HEK293 (cell line): Measurements from ENCODE around the gene COPA.

Experiments used
- CTCF ChIP-seq: fragments of 450-650 bp; formaldehyde crosslinking; IDR thresholded peaks from 2 replicates; pipeline ENCODE4 v1.5.1; 2016; ENCODE audit warnings: missing biosample characterization, missing genetic modification characterization
- HOXA7 ChIP-seq: sonication (generic); formaldehyde crosslinking; IDR thresholded peaks from 2 replicates; pipeline ENCODE4 v1.8.1; 2022; ENCODE audit warnings: missing genetic modification reagents, borderline replicate concordance
- MEIS1 ChIP-seq: sonication (generic); formaldehyde crosslinking; IDR thresholded peaks from 2 replicates; pipeline ENCODE4 v1.8.1; 2022; ENCODE audit warnings: missing genetic modification reagents, mild to moderate bottlenecking, borderline replicate concordance
- MYNN ChIP-seq: fragments of 450-650 bp; formaldehyde crosslinking; IDR thresholded peaks from 2 replicates; pipeline ENCODE4 v1.5.1; 2016; ENCODE audit warnings: missing biosample characterization, missing genetic modification characterization, borderline replicate concordance
- YY2 ChIP-seq: fragments of 450-650 bp; formaldehyde crosslinking; IDR thresholded peaks from 2 replicates; pipeline ENCODE4 v1.5.1; 2016; ENCODE audit warnings: missing biosample characterization, missing genetic modification characterization
- ZEB2 ChIP-seq: fragments of 450-650 bp; formaldehyde crosslinking; IDR thresholded peaks from 2 replicates; pipeline ENCODE4 v1.5.1; 2016; ENCODE audit warnings: missing biosample characterization, missing genetic modification characterization
- ZNF274 ChIP-seq, 2 experiments: fragments of 200-500 bp in 1 of 2; fragments of 450-650 bp in 1 of 2; sonication (Bioruptor generic) in 1 of 2; formaldehyde crosslinking in 1 of 2; IDR thresholded peaks; 2 replicates each; pipeline versions ENCODE4 v1.5.1 to v1.6.1; 2014 to 2016; ENCODE audit warnings: borderline replicate concordance in 1 of 2, inconsistent platforms in 1 of 2, low read length in 1 of 2, missing biosample characterization in 1 of 2, missing genetic modification characterization in 1 of 2
- ZNF530 ChIP-seq: fragments of 450-650 bp; formaldehyde crosslinking; IDR thresholded peaks from 2 replicates; pipeline ENCODE4 v1.5.1; 2016; ENCODE audit warnings: low read depth, missing biosample characterization, missing genetic modification characterization
- ZNF558 ChIP-seq: fragments of 450-650 bp; formaldehyde crosslinking; IDR thresholded peaks from 2 replicates; pipeline ENCODE4 v1.5.1; 2016; ENCODE audit warnings: missing biosample characterization, missing genetic modification characterization
- ZNF704 ChIP-seq: fragments of 450-650 bp; formaldehyde crosslinking; IDR thresholded peaks from 2 replicates; pipeline ENCODE4 v1.5.1; 2016; ENCODE audit warnings: missing biosample characterization, missing genetic modification characterization
- ZNF843 ChIP-seq: fragments of 450-650 bp; formaldehyde crosslinking; IDR thresholded peaks from 2 replicates; pipeline ENCODE4 v1.5.1; 2016; ENCODE audit warnings: missing biosample characterization, missing genetic modification characterization
- TF ChIP-seq, protein P1 (sequence below): fragments of 450-650 bp; formaldehyde crosslinking; IDR thresholded peaks from 2 replicates; pipeline ENCODE4 v1.5.1; 2017; ENCODE audit warnings: missing biosample characterization, missing genetic modification characterization
- TF ChIP-seq, protein P2 (sequence below): fragments of 450-650 bp; formaldehyde crosslinking; conservative IDR thresholded peaks from 2 replicates; pipeline ENCODE4 v1.5.1; 2016; ENCODE audit warnings: low read depth, missing biosample characterization, missing genetic modification characterization

DNA sequence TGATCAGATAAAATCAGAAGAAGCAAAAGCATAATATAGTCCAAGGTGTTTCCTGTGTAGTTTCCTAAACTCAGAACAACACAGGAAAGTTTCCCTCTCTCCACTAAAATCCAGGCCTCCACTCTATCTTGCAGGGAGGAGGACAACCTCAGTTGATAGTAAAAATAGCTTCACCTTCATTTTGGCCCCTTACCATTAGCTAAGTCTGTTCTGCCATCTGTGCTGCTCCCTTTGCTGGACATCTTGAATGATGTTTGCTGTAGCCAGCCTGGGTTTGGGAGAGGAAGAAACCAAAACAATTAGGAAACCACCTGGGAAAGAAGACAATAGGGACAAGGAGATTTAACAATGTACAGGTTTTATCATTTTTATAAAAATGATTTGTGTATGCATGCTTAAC, 99.3 kb downstream of the COPA start:
- no peak for TF ChIP-seq ZEB2 (tag by site-specific recombination)
- TF ChIP-seq CTCF (tag by site-specific recombination), result no peak
- TF ChIP-seq ZNF530 (tag by site-specific recombination), result no peak
- no peak for TF ChIP-seq MEIS1 (CRISPR knock-in tag)
- no peak for TF ChIP-seq ZNF274 (IDR thresholded peaks at IDR 0.05; ENCODE audit: low read length)
- TF ChIP-seq ZNF274 (tag by site-specific recombination; IDR thresholded peaks at IDR 0.05; ENCODE audit: borderline replicate concordance), result no peak
- no peak for TF ChIP-seq HOXA7
- TF ChIP-seq, protein P1, sequence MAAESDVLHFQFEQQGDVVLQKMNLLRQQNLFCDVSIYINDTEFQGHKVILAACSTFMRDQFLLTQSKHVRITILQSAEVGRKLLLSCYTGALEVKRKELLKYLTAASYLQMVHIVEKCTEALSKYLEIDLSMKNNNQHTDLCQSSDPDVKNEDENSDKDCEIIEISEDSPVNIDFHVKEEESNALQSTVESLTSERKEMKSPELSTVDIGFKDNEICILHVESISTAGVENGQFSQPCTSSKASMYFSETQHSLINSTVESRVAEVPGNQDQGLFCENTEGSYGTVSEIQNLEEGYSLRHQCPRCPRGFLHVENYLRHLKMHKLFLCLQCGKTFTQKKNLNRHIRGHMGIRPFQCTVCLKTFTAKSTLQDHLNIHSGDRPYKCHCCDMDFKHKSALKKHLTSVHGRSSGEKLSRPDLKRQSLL (tag by site-specific recombination), result no peak
- no peak for TF ChIP-seq ZNF558 (tag by site-specific recombination)
- TF ChIP-seq ZNF704 (tag by site-specific recombination), result no peak
- TF ChIP-seq MYNN (tag by site-specific recombination), result no peak
- TF ChIP-seq YY2 (tag by site-specific recombination), result no peak
- TF ChIP-seq ZNF843, result no peak
- TF ChIP-seq, protein P2, sequence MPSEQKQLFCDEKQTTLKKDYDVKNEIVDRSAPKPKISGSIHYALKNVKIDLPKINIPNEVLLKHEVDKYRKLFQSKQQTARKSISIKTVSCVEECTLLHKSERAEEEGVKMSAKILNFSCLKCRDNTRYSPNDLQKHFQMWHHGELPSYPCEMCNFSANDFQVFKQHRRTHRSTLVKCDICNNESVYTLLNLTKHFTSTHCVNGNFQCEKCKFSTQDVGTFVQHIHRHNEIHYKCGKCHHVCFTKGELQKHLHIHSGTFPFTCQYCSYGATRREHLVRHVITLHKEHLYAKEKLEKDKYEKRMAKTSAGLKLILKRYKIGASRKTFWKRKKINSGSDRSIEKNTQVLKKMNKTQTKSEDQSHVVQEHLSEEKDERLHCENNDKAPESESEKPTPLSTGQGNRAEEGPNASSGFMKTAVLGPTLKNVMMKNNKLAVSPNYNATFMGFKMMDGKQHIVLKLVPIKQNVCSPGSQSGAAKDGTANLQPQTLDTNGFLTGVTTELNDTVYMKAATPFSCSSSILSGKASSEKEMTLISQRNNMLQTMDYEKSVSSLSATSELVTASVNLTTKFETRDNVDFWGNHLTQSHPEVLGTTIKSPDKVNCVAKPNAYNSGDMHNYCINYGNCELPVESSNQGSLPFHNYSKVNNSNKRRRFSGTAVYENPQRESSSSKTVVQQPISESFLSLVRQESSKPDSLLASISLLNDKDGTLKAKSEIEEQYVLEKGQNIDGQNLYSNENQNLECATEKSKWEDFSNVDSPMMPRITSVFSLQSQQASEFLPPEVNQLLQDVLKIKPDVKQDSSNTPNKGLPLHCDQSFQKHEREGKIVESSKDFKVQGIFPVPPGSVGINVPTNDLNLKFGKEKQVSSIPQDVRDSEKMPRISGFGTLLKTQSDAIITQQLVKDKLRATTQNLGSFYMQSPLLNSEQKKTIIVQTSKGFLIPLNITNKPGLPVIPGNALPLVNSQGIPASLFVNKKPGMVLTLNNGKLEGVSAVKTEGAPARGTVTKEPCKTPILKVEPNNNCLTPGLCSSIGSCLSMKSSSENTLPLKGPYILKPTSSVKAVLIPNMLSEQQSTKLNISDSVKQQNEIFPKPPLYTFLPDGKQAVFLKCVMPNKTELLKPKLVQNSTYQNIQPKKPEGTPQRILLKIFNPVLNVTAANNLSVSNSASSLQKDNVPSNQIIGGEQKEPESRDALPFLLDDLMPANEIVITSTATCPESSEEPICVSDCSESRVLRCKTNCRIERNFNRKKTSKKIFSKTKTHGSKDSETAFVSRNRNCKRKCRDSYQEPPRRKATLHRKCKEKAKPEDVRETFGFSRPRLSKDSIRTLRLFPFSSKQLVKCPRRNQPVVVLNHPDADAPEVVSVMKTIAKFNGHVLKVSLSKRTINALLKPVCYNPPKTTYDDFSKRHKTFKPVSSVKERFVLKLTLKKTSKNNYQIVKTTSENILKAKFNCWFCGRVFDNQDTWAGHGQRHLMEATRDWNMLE (tag by site-specific recombination), result no peak
